ENCODE data around the gene NPFFR2.

GRCh38 chr4:72073816-72074215 is 42.0 kb downstream of the NPFFR2 start:
- TF ChIP-seq CTCF (IDR thresholded peaks at IDR 0.05), result no peak
- TF ChIP-seq POLR2A (IDR thresholded peaks at IDR 0.05), result no peak

All from right lobe of liver (tissue), 4 donors.